ENCODE data around the gene EPC1. TPM values are rescaled to one million over a fixed set of nuclear protein-coding genes. Genes with fewer than 3 reads are reported as not detected.

Gene EPC1
- total RNA-seq, 1 donor from 2014 or later, result 45.4 TPM

GRCh38 chr10:32376097-32376496 lies 29.1 kb upstream of the EPC1 start:
- H3K36me3 ChIP-seq, result peaks cover 3% of the 10 kb centered on the region
- peak overlapping the region; percentile 86 for H3K4me3 ChIP-seq
- Mint-ChIP-seq H3K9me3 (peaks cover 12% of the 10 kb centered on the region), H3K36me3 (peaks cover 20% of the 10 kb centered on the region), H3K27ac (no peak overlapping the region), H3K4me1 (peaks cover 2% of the 10 kb centered on the region), H3K4me3 (no peak overlapping the region), H3K27me3 (ENCODE audit: insufficient read depth, low read depth) (peaks cover 1% of the 10 kb centered on the region)
- H3K4me2 ChIP-seq, result peak overlapping the region; percentile 98
- no peak for DNase-seq (ENCODE audit: low spot score)
- H2AFZ ChIP-seq (replicated peaks), result no peak overlapping the region
- no peaks in the 10 kb centered on the region for H3K27me3 ChIP-seq
- peaks cover 76% of the 10 kb centered on the region for H3K79me2 ChIP-seq (ENCODE audit: low read depth)
- TF ChIP-seq CTCF (IDR thresholded peaks at IDR 0.05), result no peak
- no peak for TF ChIP-seq EZH2phosphoT487 (IDR thresholded peaks at IDR 0.05)
- no peak for TF ChIP-seq EZH2 (IDR thresholded peaks at IDR 0.05)
- no peak overlapping the region for H3K27ac ChIP-seq
- H4K20me1 ChIP-seq (ENCODE audit: low read depth), result peaks cover 10% of the 10 kb centered on the region
- H3K9ac ChIP-seq, result peak overlapping the region; percentile 56
- H3K9me3 ChIP-seq (ENCODE audit: low read depth), result peaks cover 3% of the 10 kb centered on the region
- H3K4me1 ChIP-seq, result peaks cover 20% of the 10 kb centered on the region
- peaks cover 15% of the 10 kb centered on the region for H3F3A ChIP-seq (ENCODE audit: low read depth)

- Histone ChIP-seq H3K4me3 (peak overlapping the region; percentile 86), H3K4me1 (peaks cover 20% of the 10 kb centered on the region), H3K27ac (no peak overlapping the region), H3K9ac (no peak overlapping the region), H3K4me2 (peak overlapping the region; percentile 98), H2AFZ (replicated peaks) (no peak overlapping the region), H4K20me1 (ENCODE audit: low read depth) (peaks cover 10% of the 10 kb centered on the region), H3K27me3 (no peaks in the 10 kb centered on the region), H3F3A (ENCODE audit: low read depth) (peaks cover 15% of the 10 kb centered on the region), H3K79me2 (ENCODE audit: low read depth) (peaks cover 80% of the 10 kb centered on the region), H3K36me3 (peaks cover 3% of the 10 kb centered on the region), H3K9me3 (ENCODE audit: low read depth) (peaks cover 3% of the 10 kb centered on the region)
- H3K4me3 Mint-ChIP-seq, result no peak overlapping the region
- peaks cover 23% of the 10 kb centered on the region for H3K36me3 Mint-ChIP-seq
- H3K4me1 Mint-ChIP-seq, result no peaks in the 10 kb centered on the region
- H3K27me3 Mint-ChIP-seq (ENCODE audit: insufficient read depth, low read depth), result no peaks in the 10 kb centered on the region
- no peak for TF ChIP-seq EZH2phosphoT487 (IDR thresholded peaks at IDR 0.05)
- TF ChIP-seq CTCF (IDR thresholded peaks at IDR 0.05), result no peak
- no peak for TF ChIP-seq EZH2 (IDR thresholded peaks at IDR 0.05)
- no peak overlapping the region for H3K27ac Mint-ChIP-seq
- H3K9me3 Mint-ChIP-seq, result peaks cover 12% of the 10 kb centered on the region
- DNase-seq (ENCODE audit: low spot score), result no peak
These were observed 28.7 kb upstream of the EPC1 start for GRCh38 chr10:32375631-32376030.

- H3K4me3 ChIP-seq, result no peak overlapping the region
- no peaks in the 10 kb centered on the region for H3K4me1 Mint-ChIP-seq
These were observed 27.6 kb upstream of the EPC1 start for GRCh38 chr10:32374605-32375004.

More at GRCh38 chr10:32374605-32375004, 27.6 kb upstream of the EPC1 start:
- H3K27ac Mint-ChIP-seq, result no peak overlapping the region
- no peaks in the 10 kb centered on the region for H3K27me3 Mint-ChIP-seq (ENCODE audit: insufficient read depth, low read depth)
- Histone ChIP-seq H3K36me3 (peaks cover 3% of the 10 kb centered on the region), H3K27me3 (no peaks in the 10 kb centered on the region), H3K4me1 (peaks cover 10% of the 10 kb centered on the region), H3F3A (ENCODE audit: low read depth) (peaks cover 12% of the 10 kb centered on the region), H3K4me2 (no peak overlapping the region), H3K79me2 (ENCODE audit: low read depth) (peaks cover 90% of the 10 kb centered on the region), H4K20me1 (ENCODE audit: low read depth) (peaks cover 17% of the 10 kb centered on the region), H2AFZ (replicated peaks) (no peak overlapping the region), H3K27ac (no peak overlapping the region), H3K9ac (no peak overlapping the region), H3K9me3 (ENCODE audit: low read depth) (peaks cover 3% of the 10 kb centered on the region)
- DNase-seq (ENCODE audit: low spot score), result no peak
- H3K4me3 Mint-ChIP-seq, result no peak overlapping the region
- peaks cover 23% of the 10 kb centered on the region for H3K36me3 Mint-ChIP-seq
- peaks cover 12% of the 10 kb centered on the region for H3K9me3 Mint-ChIP-seq
- no peak for TF ChIP-seq EZH2phosphoT487 (IDR thresholded peaks at IDR 0.05)
- no peak for TF ChIP-seq EZH2 (IDR thresholded peaks at IDR 0.05)
- TF ChIP-seq CTCF (IDR thresholded peaks at IDR 0.05), result no peak

Data from neural progenitor cell (in vitro differentiated cells).